ENCODE results near the gene ALG12. TPM values are rescaled to one million over a fixed set of nuclear protein-coding genes. Genes with fewer than 3 reads are reported as not detected.
A peak's percentile ranks its signal among the peaks of the same experiment; 100 is the strongest.

ALG12 gene
- total and polyA plus RNA-seq, 2 of the 13 experiments (the other 11 are each of a cell fraction or from before 2014, with no cell fraction given) = 7.8 to 15.8 TPM

DNA sequence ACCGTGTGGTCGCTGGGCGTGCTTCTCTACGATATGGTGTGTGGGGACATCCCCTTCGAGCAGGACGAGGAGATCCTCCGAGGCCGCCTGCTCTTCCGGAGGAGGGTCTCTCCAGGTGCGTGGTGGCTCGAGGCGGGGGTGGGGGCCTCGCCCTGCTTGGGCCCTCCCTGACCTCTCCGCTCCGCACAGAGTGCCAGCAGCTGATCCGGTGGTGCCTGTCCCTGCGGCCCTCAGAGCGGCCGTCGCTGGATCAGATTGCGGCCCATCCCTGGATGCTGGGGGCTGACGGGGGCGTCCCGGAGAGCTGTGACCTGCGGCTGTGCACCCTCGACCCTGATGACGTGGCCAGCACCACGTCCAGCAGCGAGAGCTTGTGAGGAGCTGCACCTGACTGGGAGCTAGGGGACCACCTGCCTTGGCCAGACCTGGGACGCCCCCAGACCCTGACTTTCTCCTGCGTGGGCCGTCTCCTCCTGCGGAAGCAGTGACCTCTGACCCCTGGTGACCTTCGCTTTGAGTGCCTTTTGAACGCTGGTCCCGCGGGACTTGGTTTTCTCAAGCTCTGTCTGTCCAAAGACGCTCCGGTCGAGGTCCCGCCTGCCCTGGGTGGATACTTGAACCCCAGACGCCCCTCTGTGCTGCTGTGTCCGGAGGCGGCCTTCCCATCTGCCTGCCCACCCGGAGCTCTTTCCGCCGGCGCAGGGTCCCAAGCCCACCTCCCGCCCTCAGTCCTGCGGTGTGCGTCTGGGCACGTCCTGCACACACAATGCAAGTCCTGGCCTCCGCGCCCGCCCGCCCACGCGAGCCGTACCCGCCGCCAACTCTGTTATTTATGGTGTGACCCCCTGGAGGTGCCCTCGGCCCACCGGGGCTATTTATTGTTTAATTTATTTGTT, 44.8 kb upstream of the ALG12 start (continued):
- TF ChIP-seq, protein P1, sequence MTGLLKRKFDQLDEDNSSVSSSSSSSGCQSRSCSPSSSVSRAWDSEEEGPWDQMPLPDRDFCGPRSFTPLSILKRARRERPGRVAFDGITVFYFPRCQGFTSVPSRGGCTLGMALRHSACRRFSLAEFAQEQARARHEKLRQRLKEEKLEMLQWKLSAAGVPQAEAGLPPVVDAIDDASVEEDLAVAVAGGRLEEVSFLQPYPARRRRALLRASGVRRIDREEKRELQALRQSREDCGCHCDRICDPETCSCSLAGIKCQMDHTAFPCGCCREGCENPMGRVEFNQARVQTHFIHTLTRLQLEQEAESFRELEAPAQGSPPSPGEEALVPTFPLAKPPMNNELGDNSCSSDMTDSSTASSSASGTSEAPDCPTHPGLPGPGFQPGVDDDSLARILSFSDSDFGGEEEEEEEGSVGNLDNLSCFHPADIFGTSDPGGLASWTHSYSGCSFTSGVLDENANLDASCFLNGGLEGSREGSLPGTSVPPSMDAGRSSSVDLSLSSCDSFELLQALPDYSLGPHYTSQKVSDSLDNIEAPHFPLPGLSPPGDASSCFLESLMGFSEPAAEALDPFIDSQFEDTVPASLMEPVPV (CRISPR knock-in tag; IDR thresholded peaks at IDR 0.05) = 0 out of 2 replicates have a peak, but pooled peaks have one; percentile 48
- TF ChIP-seq ONECUT2 (CRISPR knock-in tag; IDR thresholded peaks at IDR 0.05) = no peak
- TF ChIP-seq ZNF75D (CRISPR knock-in tag; IDR thresholded peaks at IDR 0.05; ENCODE audit: borderline replicate concordance) = no peak
- no peak for TF ChIP-seq ZNF160 (CRISPR knock-in tag; IDR thresholded peaks at IDR 0.05)
- TF ChIP-seq ZBTB42 (CRISPR knock-in tag; IDR thresholded peaks at IDR 0.05) = no peak
- TF ChIP-seq, protein P2, sequence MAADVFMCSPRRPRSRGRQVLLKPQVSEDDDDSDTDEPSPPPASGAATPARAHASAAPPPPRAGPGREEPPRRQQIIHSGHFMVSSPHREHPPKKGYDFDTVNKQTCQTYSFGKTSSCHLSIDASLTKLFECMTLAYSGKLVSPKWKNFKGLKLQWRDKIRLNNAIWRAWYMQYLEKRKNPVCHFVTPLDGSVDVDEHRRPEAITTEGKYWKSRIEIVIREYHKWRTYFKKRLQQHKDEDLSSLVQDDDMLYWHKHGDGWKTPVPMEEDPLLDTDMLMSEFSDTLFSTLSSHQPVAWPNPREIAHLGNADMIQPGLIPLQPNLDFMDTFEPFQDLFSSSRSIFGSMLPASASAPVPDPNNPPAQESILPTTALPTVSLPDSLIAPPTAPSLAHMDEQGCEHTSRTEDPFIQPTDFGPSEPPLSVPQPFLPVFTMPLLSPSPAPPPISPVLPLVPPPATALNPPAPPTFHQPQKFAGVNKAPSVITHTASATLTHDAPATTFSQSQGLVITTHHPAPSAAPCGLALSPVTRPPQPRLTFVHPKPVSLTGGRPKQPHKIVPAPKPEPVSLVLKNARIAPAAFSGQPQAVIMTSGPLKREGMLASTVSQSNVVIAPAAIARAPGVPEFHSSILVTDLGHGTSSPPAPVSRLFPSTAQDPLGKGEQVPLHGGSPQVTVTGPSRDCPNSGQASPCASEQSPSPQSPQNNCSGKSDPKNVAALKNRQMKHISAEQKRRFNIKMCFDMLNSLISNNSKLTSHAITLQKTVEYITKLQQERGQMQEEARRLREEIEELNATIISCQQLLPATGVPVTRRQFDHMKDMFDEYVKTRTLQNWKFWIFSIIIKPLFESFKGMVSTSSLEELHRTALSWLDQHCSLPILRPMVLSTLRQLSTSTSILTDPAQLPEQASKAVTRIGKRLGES (CRISPR knock-in tag; IDR thresholded peaks at IDR 0.05; ENCODE audit: borderline replicate concordance) = no peak
- peak; percentile 81; the same call in 1 of the 2 replicates for TF ChIP-seq AKAP8 (CRISPR knock-in tag; IDR thresholded peaks at IDR 0.05)
- TF ChIP-seq, protein P3, sequence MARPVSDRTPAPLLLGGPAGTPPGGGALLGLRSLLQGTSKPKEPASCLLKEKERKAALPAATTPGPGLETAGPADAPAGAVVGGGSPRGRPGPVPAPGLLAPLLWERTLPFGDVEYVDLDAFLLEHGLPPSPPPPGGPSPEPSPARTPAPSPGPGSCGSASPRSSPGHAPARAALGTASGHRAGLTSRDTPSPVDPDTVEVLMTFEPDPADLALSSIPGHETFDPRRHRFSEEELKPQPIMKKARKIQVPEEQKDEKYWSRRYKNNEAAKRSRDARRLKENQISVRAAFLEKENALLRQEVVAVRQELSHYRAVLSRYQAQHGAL (CRISPR knock-in tag; IDR thresholded peaks at IDR 0.05; ENCODE audit: not compliant biosample characterization) = no peak
- TF ChIP-seq TBX3 (IDR thresholded peaks at IDR 0.05; ENCODE audit: borderline replicate concordance) = no peak
- TF ChIP-seq ZBTB38 (CRISPR knock-in tag; IDR thresholded peaks at IDR 0.05) = peak; percentile 51
- peak; percentile 46; the same call in 1 of the 2 replicates for TF ChIP-seq ZNF747 (CRISPR knock-in tag; IDR thresholded peaks at IDR 0.05; ENCODE audit: borderline replicate concordance)
- no peak for TF ChIP-seq RAD51 (IDR thresholded peaks at IDR 0.05; ENCODE audit: borderline replicate concordance)
- TF ChIP-seq, protein P4, sequence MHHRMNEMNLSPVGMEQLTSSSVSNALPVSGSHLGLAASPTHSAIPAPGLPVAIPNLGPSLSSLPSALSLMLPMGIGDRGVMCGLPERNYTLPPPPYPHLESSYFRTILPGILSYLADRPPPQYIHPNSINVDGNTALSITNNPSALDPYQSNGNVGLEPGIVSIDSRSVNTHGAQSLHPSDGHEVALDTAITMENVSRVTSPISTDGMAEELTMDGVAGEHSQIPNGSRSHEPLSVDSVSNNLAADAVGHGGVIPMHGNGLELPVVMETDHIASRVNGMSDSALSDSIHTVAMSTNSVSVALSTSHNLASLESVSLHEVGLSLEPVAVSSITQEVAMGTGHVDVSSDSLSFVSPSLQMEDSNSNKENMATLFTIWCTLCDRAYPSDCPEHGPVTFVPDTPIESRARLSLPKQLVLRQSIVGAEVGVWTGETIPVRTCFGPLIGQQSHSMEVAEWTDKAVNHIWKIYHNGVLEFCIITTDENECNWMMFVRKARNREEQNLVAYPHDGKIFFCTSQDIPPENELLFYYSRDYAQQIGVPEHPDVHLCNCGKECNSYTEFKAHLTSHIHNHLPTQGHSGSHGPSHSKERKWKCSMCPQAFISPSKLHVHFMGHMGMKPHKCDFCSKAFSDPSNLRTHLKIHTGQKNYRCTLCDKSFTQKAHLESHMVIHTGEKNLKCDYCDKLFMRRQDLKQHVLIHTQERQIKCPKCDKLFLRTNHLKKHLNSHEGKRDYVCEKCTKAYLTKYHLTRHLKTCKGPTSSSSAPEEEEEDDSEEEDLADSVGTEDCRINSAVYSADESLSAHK (CRISPR knock-in tag; IDR thresholded peaks at IDR 0.05; ENCODE audit: borderline replicate concordance) = no peak
- 0 out of 2 replicates have a peak, but pooled peaks have one; percentile 55 for TF ChIP-seq ZNF33B (CRISPR knock-in tag; IDR thresholded peaks at IDR 0.05)
- no peak for TF ChIP-seq RARG (CRISPR knock-in tag; IDR thresholded peaks at IDR 0.05; ENCODE audit: low read depth)
- TF ChIP-seq ZNF335 (CRISPR knock-in tag; IDR thresholded peaks at IDR 0.05) = no peak
- TF ChIP-seq ZNF431 (CRISPR knock-in tag; IDR thresholded peaks at IDR 0.05; ENCODE audit: borderline replicate concordance, low read depth) = no peak
- TF ChIP-seq NR2F6 (IDR thresholded peaks at IDR 0.05) = peak; percentile 66
- no peak; the same call in 1 of the 2 replicates for TF ChIP-seq NR2F6 (CRISPR knock-in tag; IDR thresholded peaks at IDR 0.05)
- no peak for TF ChIP-seq ZNF17 (CRISPR knock-in tag; IDR thresholded peaks at IDR 0.05)
- peak; percentile 20; the same call in 1 of the 2 replicates for TF ChIP-seq HDAC1 (CRISPR knock-in tag; IDR thresholded peaks at IDR 0.05)
- no peak for TF ChIP-seq GFI1 (CRISPR knock-in tag; IDR thresholded peaks at IDR 0.05; ENCODE audit: borderline replicate concordance)
